Mesendoderm (in vitro differentiated cells): ENCODE data around the gene GGNBP2.

Experiments used
- DNase-seq: peaks from one replicate; pipeline ENCODE4 v3.0.0; 2013
- H2AK5ac ChIP-seq: 2 replicates; pipeline ENCODE4 v1.6.1; 2013; ENCODE audit warnings: low read length, inconsistent platforms
- H2BK120ac ChIP-seq: 2 replicates; pipeline ENCODE4 v1.6.1; 2013; ENCODE audit warnings: low read depth, mild to moderate bottlenecking, low read length, moderate library complexity, mixed read lengths
- H2BK15ac ChIP-seq: replicated peaks from 2 replicates; pipeline ENCODE4 v1.6.1; 2013; ENCODE audit warnings: low read depth, mild to moderate bottlenecking, moderate library complexity
- H2BK5ac ChIP-seq: 2 replicates; pipeline ENCODE4 v1.6.1; 2013; ENCODE audit warnings: low read length, inconsistent platforms
- H3K18ac ChIP-seq: 2 replicates; pipeline ENCODE4 v1.6.1; 2013; ENCODE audit warnings: mild to moderate bottlenecking, low read length, mixed read lengths
- H3K23ac ChIP-seq: one replicate; pipeline ENCODE4 v1.6.1; 2013; ENCODE audit warnings: low read length
- H3K27ac ChIP-seq: 2 replicates; pipeline ENCODE4 v1.5.1; 2013; ENCODE audit warnings: low read depth, mild to moderate bottlenecking, inconsistent platforms, low read length, moderate library complexity
- H3K27me3 ChIP-seq: 2 replicates; pipeline ENCODE4 v1.6.1; 2013; ENCODE audit warnings: low read length, control low read depth, mild to moderate bottlenecking, inconsistent platforms; ENCODE audit not compliant: insufficient read depth, poor library complexity
- H3K36me3 ChIP-seq: 2 replicates; pipeline ENCODE4 v1.6.1; 2013; ENCODE audit warnings: low read length, inconsistent platforms; ENCODE audit not compliant: control insufficient read depth, insufficient read depth
- H3K4ac ChIP-seq: one replicate; pipeline ENCODE4 v1.6.1; 2013; ENCODE audit warnings: low read depth, mild to moderate bottlenecking, low read length, moderate library complexity
- H3K4me1 ChIP-seq: 2 replicates; pipeline ENCODE4 v1.6.1; 2013; ENCODE audit warnings: low read depth, low read length, inconsistent platforms; ENCODE audit not compliant: control insufficient read depth
- H3K4me2 ChIP-seq: 2 replicates; pipeline ENCODE4 v1.6.1; 2013; ENCODE audit warnings: low read length
- H3K4me3 ChIP-seq: 2 replicates; pipeline ENCODE4 v1.5.1; 2013; ENCODE audit warnings: mild to moderate bottlenecking, low read length
- H3K56ac ChIP-seq: one replicate; pipeline ENCODE4 v1.6.1; 2013; ENCODE audit warnings: low read length
- H3K79me1 ChIP-seq: 2 replicates; pipeline ENCODE4 v1.6.1; 2013; ENCODE audit warnings: low read length, inconsistent platforms
- H3K79me2 ChIP-seq: 2 replicates; pipeline ENCODE4 v1.6.1; 2013; ENCODE audit warnings: mild to moderate bottlenecking, low read length; ENCODE audit not compliant: control insufficient read depth, insufficient read depth
- H3K9ac ChIP-seq: 2 replicates; pipeline ENCODE4 v1.6.1; 2013; ENCODE audit warnings: low read length, inconsistent platforms
- H4K5ac ChIP-seq: one replicate; pipeline ENCODE4 v1.6.1; 2013; ENCODE audit warnings: low read length
- H4K8ac ChIP-seq: one replicate; pipeline ENCODE4 v1.6.1; 2013; ENCODE audit warnings: low read depth, mild to moderate bottlenecking, control low read depth, low read length, moderate library complexity
- WGBS: extraction: QIAGEN DNeasy Blood & Tissue Kit; methylation state at CpG from one replicate; pipeline ENCODE4 v1.1.7; 2013; ENCODE audit warnings: low lambda C conversion rate, missing lambda C conversion rate; ENCODE audit not compliant: insufficient coverage; ENCODE audit errors: extremely low coverage; 5-methylcytosine and 5-hydroxymethylcytosine counted together

GGNBP2 gene

DNA sequence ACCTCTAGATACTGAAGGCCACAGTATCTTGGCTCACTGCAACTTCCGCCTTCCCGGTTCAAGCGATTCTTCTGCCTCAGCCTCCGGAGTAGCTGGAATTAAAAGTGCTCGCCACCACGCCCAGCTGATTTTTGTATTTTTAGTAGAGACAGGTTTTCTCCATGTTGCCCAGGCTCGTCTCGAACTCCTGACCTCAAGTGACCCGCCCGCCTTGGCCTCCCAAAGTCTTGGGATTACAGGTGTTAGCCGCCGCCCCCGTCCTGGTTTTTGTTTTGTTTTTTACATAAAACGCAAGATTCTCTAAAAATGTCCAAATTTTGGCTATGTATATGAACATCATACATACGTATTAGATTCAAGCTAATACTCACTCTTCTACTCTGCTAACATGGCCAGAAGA, 2.0 kb upstream of the GGNBP2 start:
- H3K18ac ChIP-seq: no peak overlapping the region
- no peak overlapping the region for H2BK15ac ChIP-seq
- H3K36me3 ChIP-seq: peaks cover 2% of the 10 kb centered on the region
- H3K79me1 ChIP-seq: peaks cover 6% of the 10 kb centered on the region
- peaks cover 1% of the 10 kb centered on the region for H3K4me1 ChIP-seq
- no peak overlapping the region for H4K8ac ChIP-seq
- DNase-seq: no peak
- H4K5ac ChIP-seq: no peak overlapping the region
- H2AK5ac ChIP-seq: no peak overlapping the region
- H3K27ac ChIP-seq: no peak overlapping the region
- H2BK120ac ChIP-seq: no peak overlapping the region
- no peak overlapping the region for H3K4me3 ChIP-seq
- no peak overlapping the region for H3K9ac ChIP-seq
- H3K56ac ChIP-seq: no peak overlapping the region
- no peaks in the 10 kb centered on the region for H3K27me3 ChIP-seq
- no CpG with 5 or more reads among the region's 15 CpGs for WGBS
- no peak overlapping the region for H3K23ac ChIP-seq
- H3K4ac ChIP-seq: no peak overlapping the region
- no peak overlapping the region for H2BK5ac ChIP-seq
- H3K4me2 ChIP-seq: no peak overlapping the region
- H3K79me2 ChIP-seq: peaks cover 16% of the 10 kb centered on the region

DNA sequence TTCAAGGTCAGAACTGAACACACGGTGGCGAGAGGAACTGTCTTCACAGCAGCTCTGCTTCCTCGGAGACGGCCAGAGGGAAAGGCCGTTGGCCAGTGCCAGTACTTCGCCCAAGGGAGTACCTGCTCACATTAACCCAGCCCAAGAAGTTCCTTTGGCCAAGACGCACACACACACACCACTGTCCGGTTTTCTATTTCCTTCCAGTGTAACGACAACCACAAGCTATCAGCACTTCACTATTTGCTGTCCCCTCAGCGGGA, 744 bp upstream of the GGNBP2 start:
- no CpG with 5 or more reads among the region's 10 CpGs for WGBS

DNA sequence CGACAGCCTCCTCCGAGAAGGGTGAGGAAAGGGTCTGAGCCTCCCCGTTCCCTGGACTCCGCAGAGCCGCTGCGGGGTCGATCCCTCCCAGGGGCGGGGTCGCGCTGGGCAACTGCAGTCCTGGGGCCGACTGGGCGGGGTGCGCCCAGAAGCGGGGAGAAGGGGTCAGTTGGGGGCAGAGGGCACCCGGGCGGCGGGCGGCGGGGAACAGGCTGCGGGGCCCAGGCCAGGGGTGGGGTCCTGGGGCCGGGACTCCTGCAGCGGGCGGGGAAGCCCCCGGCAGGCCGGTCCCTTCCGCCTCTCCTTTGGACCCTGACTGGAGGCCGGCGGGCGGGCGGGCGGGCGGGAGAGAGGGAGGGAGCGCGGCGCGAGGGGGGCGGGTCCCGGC, 352 bp downstream of the GGNBP2 start:
- H3K23ac ChIP-seq: no peak overlapping the region
- peak overlapping the region; percentile 88 for H2BK5ac ChIP-seq
- peak overlapping the region; percentile 63 for H3K4ac ChIP-seq
- no peaks in the 10 kb centered on the region for H3K27me3 ChIP-seq
- H3K79me2 ChIP-seq: peaks cover 29% of the 10 kb centered on the region
- no CpG with 5 or more reads among the region's 38 CpGs for WGBS
- no peak overlapping the region for H2AK5ac ChIP-seq
- H3K56ac ChIP-seq: peak overlapping the region; percentile 98
- peak overlapping the region; percentile 99 for H3K9ac ChIP-seq
- no peak overlapping the region for H4K5ac ChIP-seq
- no peak for DNase-seq
- H2BK15ac ChIP-seq: no peak overlapping the region
- no peak overlapping the region for H4K8ac ChIP-seq
- H2BK120ac ChIP-seq: peak overlapping the region; percentile 21
- peak overlapping the region; percentile 98 for H3K27ac ChIP-seq
- peaks cover 7% of the 10 kb centered on the region for H3K79me1 ChIP-seq
- peak overlapping the region; percentile 95 for H3K18ac ChIP-seq
- H3K4me3 ChIP-seq: peak overlapping the region; percentile 94
- H3K4me1 ChIP-seq: peaks cover 2% of the 10 kb centered on the region
- H3K36me3 ChIP-seq: no peaks in the 10 kb centered on the region
- peak overlapping the region; percentile 20 for H3K4me2 ChIP-seq

More for the DNA sequence above, 744 bp upstream of the GGNBP2 start:
- no peaks in the 10 kb centered on the region for H3K27me3 ChIP-seq
- peak overlapping the region; percentile 79 for H2BK5ac ChIP-seq
- peak overlapping the region; percentile 94 for H3K56ac ChIP-seq
- no peak overlapping the region for H2BK15ac ChIP-seq
- H2BK120ac ChIP-seq: no peak overlapping the region
- peak overlapping the region; percentile 53 for H3K4me2 ChIP-seq
- peak overlapping the region; percentile 46 for H3K4ac ChIP-seq
- DNase-seq: peak; percentile 75
- no peak overlapping the region for H3K18ac ChIP-seq
- H3K79me2 ChIP-seq: peaks cover 24% of the 10 kb centered on the region
- no peak overlapping the region for H4K5ac ChIP-seq
- peaks cover 7% of the 10 kb centered on the region for H3K79me1 ChIP-seq
- H3K9ac ChIP-seq: peak overlapping the region; percentile 96
- peaks cover 2% of the 10 kb centered on the region for H3K4me1 ChIP-seq
- H3K36me3 ChIP-seq: no peaks in the 10 kb centered on the region
- H3K23ac ChIP-seq: peak overlapping the region; percentile 57
- H3K27ac ChIP-seq: peak overlapping the region; percentile 98
- H2AK5ac ChIP-seq: no peak overlapping the region
- H3K4me3 ChIP-seq: peak overlapping the region; percentile 96
- no peak overlapping the region for H4K8ac ChIP-seq

DNA sequence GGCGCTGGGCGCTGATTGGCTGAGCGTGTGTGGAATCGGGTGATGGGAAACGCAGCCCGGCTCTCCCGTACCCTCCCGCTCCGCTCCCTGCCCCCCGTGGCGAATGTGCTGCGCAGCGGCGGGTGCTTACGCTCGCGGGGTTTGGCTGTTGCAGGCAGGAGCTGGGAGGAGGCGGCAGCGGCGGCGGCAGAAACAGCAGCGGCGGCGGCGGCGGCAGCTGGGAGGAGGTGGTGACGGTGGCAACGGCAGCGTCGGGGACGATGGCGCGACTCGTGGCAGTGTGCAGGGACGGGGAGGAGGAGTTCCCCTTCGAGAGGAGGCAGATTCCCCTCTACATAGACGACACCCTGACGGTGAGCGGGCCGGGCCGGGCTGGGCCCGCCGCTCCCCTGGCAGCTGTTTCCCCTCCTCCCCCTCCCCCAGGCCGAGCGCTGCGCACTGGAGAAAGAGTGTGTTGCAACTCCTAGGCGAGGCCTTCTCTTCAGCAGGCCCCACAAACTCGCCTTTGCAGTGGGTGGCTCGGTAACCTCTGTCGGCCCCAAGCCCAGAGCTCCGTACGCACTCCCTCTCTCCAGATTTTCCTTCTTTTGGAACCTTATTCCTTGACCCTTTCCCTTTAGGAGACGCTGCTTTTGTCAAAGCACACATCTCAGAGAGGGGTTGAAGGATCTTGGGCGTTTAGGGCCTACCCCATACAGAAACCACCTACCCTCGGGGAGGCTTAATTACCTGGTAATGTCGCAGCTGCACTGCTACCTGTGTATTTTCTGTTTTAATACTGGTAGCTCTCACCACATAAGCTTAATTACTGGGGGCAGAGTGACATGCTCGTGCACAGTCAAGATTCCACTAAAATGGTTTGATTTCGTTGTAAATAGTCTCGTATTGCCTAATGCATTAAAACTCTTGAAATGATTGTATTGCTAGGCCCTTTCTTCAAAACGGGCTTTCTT, 1.0 kb downstream of the GGNBP2 start:
- no peaks in the 10 kb centered on the region for H3K36me3 ChIP-seq
- peak overlapping the region; percentile 43 for H2BK5ac ChIP-seq
- peak; percentile 98 for DNase-seq
- H3K4me3 ChIP-seq: peak overlapping the region; percentile 97
- H3K4me2 ChIP-seq: peak overlapping the region; percentile 99
- H3K56ac ChIP-seq: peak overlapping the region; percentile 98
- H3K4me1 ChIP-seq: peaks cover 2% of the 10 kb centered on the region
- H2AK5ac ChIP-seq: peak overlapping the region; percentile 85
- peaks cover 31% of the 10 kb centered on the region for H3K79me2 ChIP-seq
- peak overlapping the region; percentile 100 for H3K9ac ChIP-seq
- H4K5ac ChIP-seq: peak overlapping the region; percentile 12
- H3K23ac ChIP-seq: peak overlapping the region; percentile 94
- H3K27me3 ChIP-seq: no peaks in the 10 kb centered on the region
- peak overlapping the region; percentile 46 for H3K4ac ChIP-seq
- H3K18ac ChIP-seq: peak overlapping the region; percentile 39
- no peak overlapping the region for H2BK120ac ChIP-seq
- peaks cover 7% of the 10 kb centered on the region for H3K79me1 ChIP-seq
- H3K27ac ChIP-seq: peak overlapping the region; percentile 95
- WGBS: no CpG with 5 or more reads among the region's 60 CpGs
- no peak overlapping the region for H2BK15ac ChIP-seq
- no peak overlapping the region for H4K8ac ChIP-seq

DNA sequence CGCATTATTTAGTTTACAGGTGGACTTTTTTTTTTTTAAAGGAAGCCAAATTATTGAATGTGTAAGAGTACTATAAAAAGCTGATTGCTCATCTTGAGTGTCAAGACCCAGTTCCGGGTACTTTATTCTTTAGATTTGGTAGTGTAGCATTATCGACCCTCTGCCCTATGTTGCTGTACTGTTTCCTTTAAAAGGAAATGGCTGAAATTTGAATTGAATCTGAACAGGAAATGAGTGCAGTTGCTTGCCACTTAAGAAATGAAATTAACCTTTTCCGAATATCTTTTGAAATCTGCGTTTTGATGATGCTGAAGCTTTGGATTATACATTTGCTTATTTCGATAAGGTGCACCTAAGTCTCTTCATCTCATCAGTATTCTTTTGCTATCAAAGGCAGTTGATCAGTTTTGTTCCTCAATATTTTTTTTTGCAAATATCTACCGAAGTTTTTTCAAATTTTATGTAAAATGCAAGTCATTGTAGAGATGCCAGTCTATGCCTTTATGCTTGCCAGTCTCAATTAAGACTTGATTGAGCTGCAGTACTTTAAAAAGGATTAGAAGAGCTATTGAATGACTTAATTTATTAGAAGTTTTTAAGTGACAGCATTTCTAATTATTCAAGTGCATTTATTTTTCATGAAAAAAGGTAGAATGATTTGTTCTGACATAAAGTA, 1.8 kb downstream of the GGNBP2 start:
- Histone ChIP-seq H3K27me3 (no peaks in the 10 kb centered on the region), H3K18ac (no peak overlapping the region), H3K27ac (peak overlapping the region; percentile 95), H2AK5ac (no peak overlapping the region), H2BK120ac (no peak overlapping the region), H3K4me2 (peak overlapping the region; percentile 99), H3K9ac (peak overlapping the region; percentile 100), H3K79me1 (peaks cover 7% of the 10 kb centered on the region), H4K8ac (no peak overlapping the region), H3K4me1 (peaks cover 2% of the 10 kb centered on the region), H4K5ac (no peak overlapping the region), H3K36me3 (no peaks in the 10 kb centered on the region), H3K4me3 (peak overlapping the region; percentile 97), H3K56ac (peak overlapping the region; percentile 98), H3K23ac (no peak overlapping the region), H2BK15ac (no peak overlapping the region), H2BK5ac (no peak overlapping the region), H3K79me2 (peaks cover 33% of the 10 kb centered on the region), H3K4ac (no peak overlapping the region)
- no peak for DNase-seq
- no CpG with 5 or more reads among the region's 7 CpGs for WGBS
